GM12864 (cell line): ENCODE data around the gene KCNQ1.

ENCODE experiments used
- DNase-seq: peaks from one replicate; pipeline ENCODE4 v3.0.0-alpha.2; 2011; ENCODE audit warnings: low read depth
- H3K4me3 ChIP-seq: 2 replicates; pipeline ENCODE4 v1.5.1; 2011; ENCODE audit warnings: mild to moderate bottlenecking, low read depth, low read length, control low read depth
- TF ChIP-seq, protein P1 (sequence below): IDR thresholded peaks from 2 replicates; pipeline ENCODE4 v1.5.1; 2011; ENCODE audit warnings: low read depth, mild to moderate bottlenecking, moderate library complexity, low read length, control low read depth, inconsistent platforms; ENCODE audit errors: missing control alignments

Gene KCNQ1

DNA sequence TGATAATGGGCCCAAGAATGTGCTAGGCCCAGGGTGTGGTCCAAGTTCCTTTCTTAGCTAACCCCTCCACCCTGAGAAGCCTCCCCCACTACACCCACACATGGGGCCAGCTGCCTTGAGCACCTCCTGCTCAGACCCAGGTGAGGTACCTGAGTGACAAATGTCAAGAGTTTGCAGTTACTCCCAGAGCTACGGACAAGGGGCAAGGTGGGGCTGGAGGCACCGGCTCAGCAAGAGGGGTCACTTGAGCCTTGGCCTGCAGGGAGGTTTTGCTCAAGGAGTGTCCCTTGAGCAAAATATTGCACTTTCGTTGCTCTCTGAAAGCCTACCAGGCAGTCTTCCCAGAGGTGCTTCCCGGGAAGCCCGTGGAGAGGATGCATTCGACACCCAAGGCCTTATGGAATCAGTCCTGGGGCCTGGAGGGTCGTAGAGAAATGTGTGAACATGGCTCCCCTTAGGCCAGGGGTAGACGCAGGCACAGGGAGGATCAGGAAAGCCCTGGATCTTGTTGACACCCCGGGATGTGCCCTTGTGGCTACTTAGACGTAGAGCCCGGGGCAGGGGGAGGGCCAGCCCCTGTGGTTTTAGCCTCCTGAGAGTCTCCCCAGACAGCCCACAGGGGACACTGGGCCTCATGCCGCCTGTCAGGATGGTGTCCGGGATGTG is 114.2 kb downstream of the KCNQ1 start:
- no peak for DNase-seq
- TF ChIP-seq, protein P1, sequence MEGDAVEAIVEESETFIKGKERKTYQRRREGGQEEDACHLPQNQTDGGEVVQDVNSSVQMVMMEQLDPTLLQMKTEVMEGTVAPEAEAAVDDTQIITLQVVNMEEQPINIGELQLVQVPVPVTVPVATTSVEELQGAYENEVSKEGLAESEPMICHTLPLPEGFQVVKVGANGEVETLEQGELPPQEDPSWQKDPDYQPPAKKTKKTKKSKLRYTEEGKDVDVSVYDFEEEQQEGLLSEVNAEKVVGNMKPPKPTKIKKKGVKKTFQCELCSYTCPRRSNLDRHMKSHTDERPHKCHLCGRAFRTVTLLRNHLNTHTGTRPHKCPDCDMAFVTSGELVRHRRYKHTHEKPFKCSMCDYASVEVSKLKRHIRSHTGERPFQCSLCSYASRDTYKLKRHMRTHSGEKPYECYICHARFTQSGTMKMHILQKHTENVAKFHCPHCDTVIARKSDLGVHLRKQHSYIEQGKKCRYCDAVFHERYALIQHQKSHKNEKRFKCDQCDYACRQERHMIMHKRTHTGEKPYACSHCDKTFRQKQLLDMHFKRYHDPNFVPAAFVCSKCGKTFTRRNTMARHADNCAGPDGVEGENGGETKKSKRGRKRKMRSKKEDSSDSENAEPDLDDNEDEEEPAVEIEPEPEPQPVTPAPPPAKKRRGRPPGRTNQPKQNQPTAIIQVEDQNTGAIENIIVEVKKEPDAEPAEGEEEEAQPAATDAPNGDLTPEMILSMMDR = no peak
- H3K4me3 ChIP-seq = no peak overlapping the region

DNA sequence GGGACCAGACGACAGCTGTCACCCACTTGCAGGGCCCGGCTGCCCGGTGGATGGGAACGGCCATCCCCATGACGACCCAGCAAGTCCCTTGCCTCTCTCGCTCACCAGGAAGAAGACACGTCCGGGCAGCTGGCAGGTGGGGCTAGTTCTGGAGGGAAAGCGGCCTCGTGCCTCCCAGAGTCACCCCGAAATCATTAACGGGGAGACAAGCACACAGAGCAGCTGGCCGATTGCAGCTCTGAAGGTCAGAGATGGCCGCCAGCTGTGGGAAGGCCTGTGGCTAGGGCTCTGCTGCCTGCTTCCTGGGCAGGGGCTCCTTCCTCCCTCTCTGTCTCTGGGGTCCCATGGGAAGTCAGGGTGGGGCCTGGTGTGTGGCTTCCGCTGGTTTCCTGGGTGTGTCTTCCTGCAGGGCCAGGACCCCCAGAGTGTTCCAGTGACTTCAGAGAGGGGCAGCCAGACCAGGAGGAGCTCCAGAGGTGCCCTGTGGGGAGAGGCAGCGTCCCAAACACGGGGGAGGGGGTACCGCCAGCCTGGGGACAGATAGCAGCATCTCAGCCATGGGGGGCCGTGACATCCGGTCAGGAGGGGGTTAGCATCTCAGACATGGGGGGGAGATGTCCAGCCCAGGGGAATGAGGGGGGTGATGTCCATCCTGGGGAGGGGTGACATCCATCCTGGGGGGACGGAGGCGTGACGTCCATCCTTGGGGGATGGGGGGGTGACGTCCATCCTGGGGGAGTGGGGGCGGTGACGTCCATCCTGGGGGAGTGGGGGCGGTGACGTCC is 114.9 kb downstream of the KCNQ1 start:
- TF ChIP-seq, protein P1 = no peak
- no peak overlapping the region for H3K4me3 ChIP-seq
- no peak for DNase-seq

DNA sequence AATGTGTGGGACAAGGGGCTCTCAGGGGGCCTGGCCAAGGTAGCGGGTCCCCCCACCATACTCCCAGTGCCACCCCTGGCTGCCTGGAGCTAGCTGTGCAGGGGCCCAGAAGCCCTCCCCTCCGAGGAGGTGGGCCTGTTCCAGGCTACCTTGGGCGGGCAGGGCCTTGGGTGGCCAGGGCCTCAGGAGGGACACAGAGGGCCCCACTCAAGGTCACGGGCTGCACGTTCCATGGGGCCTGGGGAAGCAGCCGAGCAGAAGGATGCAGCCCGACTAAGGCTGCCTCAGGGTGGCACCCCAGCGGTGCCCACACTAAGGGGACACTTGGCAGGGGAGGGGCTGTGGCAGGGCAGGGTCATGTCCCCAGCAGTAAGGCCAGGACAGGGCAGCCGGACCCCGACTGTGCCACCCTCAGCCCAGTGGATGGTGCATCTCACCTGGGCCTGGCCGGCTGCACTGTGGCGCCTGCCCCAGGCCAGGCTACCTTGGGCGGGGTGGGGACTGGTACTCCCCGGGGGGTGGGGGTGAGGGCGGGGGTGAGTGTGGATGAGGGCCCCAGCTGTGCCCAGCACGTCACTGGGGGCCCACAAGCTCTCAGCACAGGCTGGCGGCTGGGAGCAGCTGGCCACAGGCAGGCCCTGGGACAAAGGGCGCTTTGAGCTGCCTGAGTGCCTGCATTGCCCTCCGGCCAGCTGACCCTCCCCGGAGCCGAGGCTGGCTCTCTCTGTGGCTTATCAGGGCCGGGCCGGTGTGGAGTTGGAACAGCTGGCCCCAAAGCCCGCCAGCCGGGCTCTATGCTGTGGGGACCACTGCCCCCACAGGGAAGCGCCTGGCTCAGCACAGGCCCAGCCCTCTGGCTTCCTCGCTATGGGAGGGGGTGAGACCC is 117.1 kb downstream of the KCNQ1 start:
- no peak overlapping the region for H3K4me3 ChIP-seq
- no peak for DNase-seq
- TF ChIP-seq, protein P1 = no peak

DNA sequence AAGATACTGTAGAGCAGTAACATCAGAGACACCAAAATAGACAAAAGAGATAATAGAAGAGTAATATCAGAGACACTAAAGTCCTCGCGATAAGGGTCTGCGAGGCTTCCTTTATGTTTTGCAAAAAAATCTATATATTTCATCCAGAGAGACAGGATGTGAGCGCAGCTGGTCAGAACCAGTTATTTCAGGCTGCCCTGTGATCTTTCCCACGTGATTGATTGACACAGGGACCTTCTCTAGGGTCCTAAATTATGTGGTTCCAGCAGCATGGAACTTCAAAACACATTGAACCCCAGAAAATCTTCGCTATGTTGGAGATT is 118.0 kb downstream of the KCNQ1 start:
- H3K4me3 ChIP-seq = no peak overlapping the region
- TF ChIP-seq, protein P1 = no peak
- DNase-seq = no peak

DNA sequence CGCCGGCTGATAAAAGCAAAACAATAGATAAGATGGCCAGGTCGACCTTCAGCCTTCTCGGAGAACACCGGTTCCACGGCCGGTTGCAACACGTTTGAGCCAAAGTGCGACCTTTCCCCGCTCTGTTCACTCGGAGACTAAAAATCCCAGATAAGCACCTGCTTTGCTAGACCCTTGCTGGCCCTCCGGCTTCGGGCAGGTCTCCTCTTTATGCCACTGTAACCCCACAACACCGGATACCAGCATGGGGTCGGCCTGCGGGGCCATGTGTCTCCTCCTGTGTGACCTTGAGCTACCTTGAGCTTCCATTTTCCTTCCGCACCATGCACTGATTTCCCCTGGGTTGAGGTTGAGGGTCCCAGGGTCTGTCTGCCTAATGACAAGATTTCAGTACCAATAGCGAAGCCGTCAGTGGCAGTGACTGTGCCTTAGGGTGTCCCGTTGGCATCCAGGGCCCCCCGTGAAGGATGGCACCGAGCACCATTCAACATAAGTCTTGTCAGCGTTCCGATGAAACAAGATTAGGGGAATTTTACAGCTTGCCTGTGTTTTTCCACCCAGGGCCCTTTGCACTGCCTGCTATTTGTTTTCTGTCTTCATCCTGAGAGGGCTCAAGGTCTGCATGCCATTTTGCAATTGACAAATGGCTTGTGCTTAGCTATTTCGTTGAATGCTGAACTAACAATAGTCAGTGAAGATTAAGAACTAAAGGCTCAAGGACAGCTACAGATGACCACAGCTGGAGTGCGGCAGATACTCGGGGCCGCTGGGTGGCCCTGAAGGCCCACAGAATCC is 118.6 kb downstream of the KCNQ1 start:
- DNase-seq = no peak
- TF ChIP-seq, protein P1 = no peak
- no peak overlapping the region for H3K4me3 ChIP-seq

DNA sequence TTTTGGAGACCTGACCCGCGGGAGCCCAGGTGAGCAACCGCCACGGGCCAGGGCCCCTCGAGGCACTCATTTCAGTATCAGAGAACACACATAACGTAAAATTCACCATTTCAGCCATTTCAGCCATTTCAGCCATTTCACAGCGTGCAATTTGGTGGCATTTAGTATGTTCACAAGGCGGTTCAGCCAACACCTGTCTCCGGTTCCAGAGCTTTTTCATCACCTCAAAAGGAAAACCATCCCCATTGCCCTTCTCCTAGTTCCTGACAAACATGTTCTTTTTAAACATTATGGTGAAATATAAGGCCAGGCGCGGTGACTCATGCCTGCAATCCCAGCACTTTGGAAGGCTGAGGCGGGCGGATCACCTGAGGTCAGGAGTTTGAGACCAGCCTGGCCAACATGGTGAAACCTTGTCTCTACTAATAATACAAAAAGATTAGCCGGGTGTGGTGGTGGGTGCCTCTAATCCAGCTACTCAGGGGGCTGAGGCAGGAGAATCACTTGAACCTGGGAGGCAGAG is 119.3 kb downstream of the KCNQ1 start:
- DNase-seq = no peak
- TF ChIP-seq, protein P1 = no peak
- no peak overlapping the region for H3K4me3 ChIP-seq
